GM12873 (cell line): Measurements from ENCODE around the gene DCDC1.
A peak's percentile ranks its signal among the peaks of the same experiment; 100 is the strongest.

ENCODE experiments used
- TF ChIP-seq, protein P1 (sequence below): IDR thresholded peaks from 2 replicates; pipeline ENCODE4 v1.5.1; 2012; ENCODE audit warnings: low read depth, mild to moderate bottlenecking, moderate library complexity, low read length, control low read depth; ENCODE audit not compliant: insufficient read depth; ENCODE audit errors: missing control alignments

DCDC1 gene

DNA sequence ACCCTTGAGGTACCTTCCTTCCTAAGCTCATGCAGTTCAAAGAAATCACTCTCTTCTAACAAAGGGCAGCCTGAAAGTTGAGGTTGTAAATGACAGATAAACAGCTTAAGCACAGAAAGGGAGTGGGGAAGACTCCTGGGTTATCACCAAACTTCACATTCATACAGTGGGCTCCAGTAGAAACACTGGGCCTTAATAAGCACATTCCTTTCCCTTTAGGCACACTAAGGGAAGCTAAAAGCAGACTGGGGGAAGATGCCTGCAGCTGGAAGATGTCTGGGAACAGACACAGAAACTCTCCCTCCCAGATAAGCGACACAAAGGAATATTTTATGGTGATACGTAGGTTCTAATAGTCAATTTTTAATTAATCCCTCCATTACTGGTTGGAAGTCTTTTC lies 433.0 kb downstream of the DCDC1 start:
- TF ChIP-seq, protein P1, sequence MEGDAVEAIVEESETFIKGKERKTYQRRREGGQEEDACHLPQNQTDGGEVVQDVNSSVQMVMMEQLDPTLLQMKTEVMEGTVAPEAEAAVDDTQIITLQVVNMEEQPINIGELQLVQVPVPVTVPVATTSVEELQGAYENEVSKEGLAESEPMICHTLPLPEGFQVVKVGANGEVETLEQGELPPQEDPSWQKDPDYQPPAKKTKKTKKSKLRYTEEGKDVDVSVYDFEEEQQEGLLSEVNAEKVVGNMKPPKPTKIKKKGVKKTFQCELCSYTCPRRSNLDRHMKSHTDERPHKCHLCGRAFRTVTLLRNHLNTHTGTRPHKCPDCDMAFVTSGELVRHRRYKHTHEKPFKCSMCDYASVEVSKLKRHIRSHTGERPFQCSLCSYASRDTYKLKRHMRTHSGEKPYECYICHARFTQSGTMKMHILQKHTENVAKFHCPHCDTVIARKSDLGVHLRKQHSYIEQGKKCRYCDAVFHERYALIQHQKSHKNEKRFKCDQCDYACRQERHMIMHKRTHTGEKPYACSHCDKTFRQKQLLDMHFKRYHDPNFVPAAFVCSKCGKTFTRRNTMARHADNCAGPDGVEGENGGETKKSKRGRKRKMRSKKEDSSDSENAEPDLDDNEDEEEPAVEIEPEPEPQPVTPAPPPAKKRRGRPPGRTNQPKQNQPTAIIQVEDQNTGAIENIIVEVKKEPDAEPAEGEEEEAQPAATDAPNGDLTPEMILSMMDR = no peak

DNA sequence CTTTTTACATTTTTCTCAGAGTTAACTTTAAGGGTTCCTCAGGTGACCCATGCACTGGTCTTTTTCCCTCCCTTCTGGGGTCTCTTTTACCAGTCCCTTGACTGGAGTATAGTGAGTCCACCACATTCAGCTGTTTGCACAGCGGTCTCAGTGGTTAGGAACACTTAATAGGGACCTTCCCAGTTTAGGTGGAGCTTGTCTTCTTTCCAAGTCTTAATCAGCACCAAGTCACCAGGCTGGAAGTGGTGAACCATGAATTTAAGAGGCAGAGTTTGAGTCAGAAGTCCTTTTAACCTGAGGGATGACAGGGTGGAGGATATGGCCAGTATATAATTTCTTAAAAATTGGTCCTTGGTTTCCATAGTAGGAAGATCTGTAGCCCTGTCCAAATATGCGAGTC lies 433.7 kb downstream of the DCDC1 start:
- TF ChIP-seq, protein P1 = no peak

DNA sequence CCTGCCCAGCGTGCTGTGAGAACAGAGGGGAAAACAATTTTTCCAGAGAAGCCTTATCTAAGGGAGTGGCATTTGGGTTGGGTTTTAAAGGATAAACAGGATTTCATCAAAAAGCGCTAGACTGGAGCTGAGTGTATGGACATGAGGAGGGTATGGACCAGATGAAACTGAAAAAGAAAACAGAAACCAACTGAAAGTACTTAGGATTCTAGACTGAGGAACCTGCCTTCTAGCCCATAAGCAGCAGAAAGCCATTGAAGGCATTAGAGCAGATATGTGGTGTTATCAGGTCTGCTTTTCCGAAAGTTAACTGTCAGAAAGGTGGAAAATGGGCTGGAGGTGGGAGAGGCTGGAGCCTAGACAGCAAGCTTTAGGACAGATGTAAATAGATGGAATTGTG lies 443.4 kb downstream of the DCDC1 start:
- TF ChIP-seq, protein P1 = no peak

DNA sequence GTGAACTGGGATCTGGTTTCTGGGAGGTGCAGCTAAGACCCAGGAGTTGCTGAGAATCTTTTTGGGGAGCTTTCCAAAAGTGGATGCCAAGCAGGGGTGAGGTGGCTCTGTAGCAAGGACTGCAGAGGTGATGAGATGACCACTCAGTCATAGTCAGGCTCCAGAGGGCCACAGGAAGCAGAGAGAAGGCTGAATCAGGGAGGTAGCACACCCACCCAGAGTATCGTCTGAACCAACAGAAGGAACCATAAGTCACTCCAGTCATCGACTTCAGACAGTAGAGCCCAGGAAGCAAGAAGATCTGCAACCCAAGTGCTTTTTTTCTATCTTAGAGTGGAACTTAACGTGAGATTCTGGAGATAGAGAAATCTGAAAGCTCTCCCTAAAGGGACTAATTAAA lies 447.7 kb downstream of the DCDC1 start:
- TF ChIP-seq, protein P1 = no peak

DNA sequence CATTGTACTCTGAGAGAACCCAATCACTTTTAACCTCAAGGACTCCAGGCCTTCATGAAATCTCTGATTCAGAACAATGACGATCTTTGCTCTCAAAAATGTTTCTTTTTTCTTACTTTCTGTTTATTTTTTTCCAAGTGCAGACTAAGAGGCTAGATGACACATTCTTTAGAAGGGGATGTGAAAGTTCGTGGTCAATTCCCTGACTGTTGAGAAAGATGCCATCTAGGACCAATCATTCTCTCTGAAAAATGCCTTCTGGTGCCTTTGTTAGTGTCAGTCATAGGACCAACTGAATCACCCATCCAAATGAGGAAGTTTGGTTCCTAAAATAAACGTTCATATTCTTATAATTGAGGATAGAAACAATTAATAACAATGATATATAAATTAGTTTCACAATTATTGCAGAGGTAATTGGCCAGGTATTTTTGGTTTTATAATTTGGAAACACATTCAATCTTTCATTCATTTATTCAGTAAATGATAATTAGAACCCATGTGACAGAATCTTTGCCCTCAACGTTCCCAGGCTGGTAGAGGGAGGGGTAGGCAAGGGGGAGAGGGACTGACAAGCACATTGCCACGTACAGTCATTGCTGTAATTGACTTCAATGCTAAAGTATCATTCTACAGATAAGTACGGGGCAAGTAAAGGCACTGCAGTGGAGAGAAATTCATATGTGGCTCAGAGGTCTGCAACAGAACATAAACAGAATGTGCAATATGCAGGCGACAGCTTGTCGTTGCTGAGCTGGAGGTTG lies 450.0 kb downstream of the DCDC1 start:
- TF ChIP-seq, protein P1 = no peak

DNA sequence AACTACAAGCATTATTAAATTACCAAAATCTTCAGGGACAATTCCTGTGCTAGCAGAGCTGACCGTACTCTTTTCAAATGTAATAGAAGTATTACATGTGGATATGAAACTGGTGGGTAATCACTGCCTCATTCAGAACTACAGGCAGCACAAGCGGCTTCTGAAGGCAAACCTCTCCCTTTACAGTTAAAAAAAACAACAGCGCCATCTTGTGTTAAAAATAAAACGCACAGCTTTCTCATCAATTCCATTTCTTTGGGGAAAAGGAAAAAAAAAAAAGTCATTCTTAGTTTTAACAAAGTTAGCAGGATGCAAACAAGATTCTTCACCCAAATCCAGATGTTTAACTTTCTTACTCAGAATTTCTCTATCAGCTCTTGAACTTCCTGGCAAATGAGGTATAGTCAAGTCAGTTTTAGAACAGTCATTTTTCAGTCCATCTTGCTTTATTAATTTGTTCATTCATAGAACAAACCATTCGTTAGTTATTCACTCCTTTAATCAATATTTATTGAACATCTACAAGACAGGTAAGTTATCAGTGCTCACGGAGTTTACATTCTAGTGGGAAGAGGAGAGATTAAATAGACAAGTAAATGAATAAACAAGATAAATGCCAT lies 451.6 kb downstream of the DCDC1 start:
- TF ChIP-seq, protein P1 = peak; percentile 52

DNA sequence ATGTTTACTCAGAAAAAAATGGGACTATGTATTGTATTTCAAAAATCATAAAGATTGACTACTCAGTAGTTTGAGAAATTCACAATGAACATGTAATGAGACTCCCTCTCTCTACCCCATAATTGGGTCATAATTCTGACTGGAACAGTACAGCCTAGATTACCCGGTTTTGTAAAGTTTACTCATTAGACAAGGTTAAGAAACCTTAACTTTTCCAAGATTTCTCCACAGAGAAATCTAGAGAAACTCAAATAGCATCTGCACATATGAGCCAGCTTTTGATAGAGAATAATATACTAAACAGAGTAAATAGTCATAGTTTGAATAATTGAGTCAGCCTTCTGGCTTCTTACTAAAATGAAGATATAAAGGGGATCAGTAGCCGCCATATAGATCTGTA lies 452.3 kb downstream of the DCDC1 start:
- TF ChIP-seq, protein P1 = no peak
